ENCODE measurements around the gene PAX7.

The PAX7 gene

DNA sequence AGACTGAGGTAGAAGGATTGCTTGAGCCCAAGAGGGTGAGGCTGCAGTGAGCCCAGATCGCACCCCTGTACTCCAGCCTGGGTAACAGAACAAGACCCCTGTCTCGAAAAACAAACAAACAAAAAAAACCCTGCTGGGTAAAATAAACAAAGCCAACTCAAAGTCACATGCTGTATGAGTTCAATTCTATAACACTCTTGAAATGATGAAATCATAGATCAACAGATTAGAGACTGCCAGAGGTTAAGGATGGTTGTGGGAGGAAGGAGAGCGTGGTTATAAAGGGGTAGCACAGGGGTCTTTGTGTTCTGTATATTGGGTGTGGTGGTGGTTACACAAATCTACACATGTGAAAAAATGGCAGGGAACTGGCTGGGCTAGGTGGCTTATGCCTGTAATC, 166.3 kb downstream of the PAX7 start:
- DNase-seq (ENCODE audit: low read depth): no peak

Data from CMK (cell line).